Glutamatergic neuron (in vitro differentiated cells): ENCODE data around the gene RARA. TPM values are rescaled to one million over a fixed set of nuclear protein-coding genes. Genes with fewer than 3 reads are reported as not detected.

Experiments used
- DNase-seq: peaks from one replicate; pipeline ENCODE4 v3.0.0; 2022
- H3K27ac Mint-ChIP-seq: one replicate; pipeline ENCODE4 v1.8.0; 2020; ENCODE audit warnings: mild to moderate bottlenecking, mixed read lengths, inconsistent platforms; ENCODE audit not compliant: unreplicated experiment
- H3K27me3 Mint-ChIP-seq: one replicate; pipeline ENCODE4 v1.8.0; 2020; ENCODE audit warnings: mild to moderate bottlenecking, moderate library complexity, mixed read lengths, inconsistent platforms; ENCODE audit not compliant: unreplicated experiment
- H3K36me3 Mint-ChIP-seq: one replicate; pipeline ENCODE4 v1.8.0; 2020; ENCODE audit warnings: mild to moderate bottlenecking, mixed read lengths, inconsistent platforms; ENCODE audit not compliant: unreplicated experiment
- H3K4me1 Mint-ChIP-seq: one replicate; pipeline ENCODE4 v1.8.0; 2020; ENCODE audit warnings: mild to moderate bottlenecking, low read depth, mixed read lengths, inconsistent platforms; ENCODE audit not compliant: unreplicated experiment
- H3K4me3 Mint-ChIP-seq: one replicate; pipeline ENCODE4 v1.8.0; 2020; ENCODE audit warnings: mild to moderate bottlenecking, mixed read lengths, inconsistent platforms; ENCODE audit not compliant: unreplicated experiment
- H3K9me3 Mint-ChIP-seq: one replicate; pipeline ENCODE4 v1.8.0; 2020; ENCODE audit warnings: mild to moderate bottlenecking, moderate library complexity, mixed read lengths, inconsistent platforms; ENCODE audit not compliant: unreplicated experiment
- total RNA-seq: library from RNA; stranded (reverse); fragmentation: NEBNext Ultra II Directional; extraction: Animal tissue kit (Norgen Biotek cat#: 25700); gene quantifications from one replicate; pipeline ENCODE4 v1.2.1, GENCODE V29; 2021; ENCODE audit not compliant: unreplicated experiment
- TF ChIP-seq, protein P1 (sequence below): fragments of 200-600 bp; sonication (generic); IDR thresholded peaks from one replicate; pipeline ENCODE4 v1.5.0; 2021; ENCODE audit not compliant: partially characterized antibody, unreplicated experiment

RARA gene
- total RNA-seq, 1 donor from 2014 or later: 26.2 TPM

DNA sequence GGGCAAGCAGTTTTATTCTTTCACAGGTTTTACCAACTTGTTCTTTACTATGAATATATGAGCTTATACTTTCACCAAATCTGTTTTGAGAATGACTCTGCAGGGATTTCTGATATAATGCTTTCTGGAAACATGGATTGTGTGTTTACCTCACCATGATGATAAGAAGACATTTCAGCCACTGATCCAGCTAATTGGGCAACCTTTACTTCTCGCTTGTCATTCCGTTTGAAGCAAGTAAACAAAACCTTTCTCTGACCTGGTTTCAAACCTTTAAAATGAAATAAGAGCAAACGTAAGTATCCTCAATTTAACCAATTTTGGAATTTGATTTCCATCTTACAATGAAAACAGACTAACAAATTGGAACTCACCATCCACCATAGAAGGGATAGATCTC, 95.0 kb downstream of the RARA start:
- no peaks in the 10 kb centered on the region for H3K9me3 Mint-ChIP-seq
- TF ChIP-seq, protein P1, sequence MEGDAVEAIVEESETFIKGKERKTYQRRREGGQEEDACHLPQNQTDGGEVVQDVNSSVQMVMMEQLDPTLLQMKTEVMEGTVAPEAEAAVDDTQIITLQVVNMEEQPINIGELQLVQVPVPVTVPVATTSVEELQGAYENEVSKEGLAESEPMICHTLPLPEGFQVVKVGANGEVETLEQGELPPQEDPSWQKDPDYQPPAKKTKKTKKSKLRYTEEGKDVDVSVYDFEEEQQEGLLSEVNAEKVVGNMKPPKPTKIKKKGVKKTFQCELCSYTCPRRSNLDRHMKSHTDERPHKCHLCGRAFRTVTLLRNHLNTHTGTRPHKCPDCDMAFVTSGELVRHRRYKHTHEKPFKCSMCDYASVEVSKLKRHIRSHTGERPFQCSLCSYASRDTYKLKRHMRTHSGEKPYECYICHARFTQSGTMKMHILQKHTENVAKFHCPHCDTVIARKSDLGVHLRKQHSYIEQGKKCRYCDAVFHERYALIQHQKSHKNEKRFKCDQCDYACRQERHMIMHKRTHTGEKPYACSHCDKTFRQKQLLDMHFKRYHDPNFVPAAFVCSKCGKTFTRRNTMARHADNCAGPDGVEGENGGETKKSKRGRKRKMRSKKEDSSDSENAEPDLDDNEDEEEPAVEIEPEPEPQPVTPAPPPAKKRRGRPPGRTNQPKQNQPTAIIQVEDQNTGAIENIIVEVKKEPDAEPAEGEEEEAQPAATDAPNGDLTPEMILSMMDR: no peak
- H3K27ac Mint-ChIP-seq: no peak overlapping the region
- H3K36me3 Mint-ChIP-seq: no peaks in the 10 kb centered on the region
- DNase-seq: no peak
- H3K4me1 Mint-ChIP-seq: no peaks in the 10 kb centered on the region
- H3K4me3 Mint-ChIP-seq: no peak overlapping the region
- peaks cover 2% of the 10 kb centered on the region for H3K27me3 Mint-ChIP-seq

Other genes with a start within 250 kb of the RARA start
- 17.6 TPM for gene THRA, start 246.2 kb upstream of the RARA start, total RNA-seq
- gene NR1D1, start 208.6 kb upstream of the RARA start, total RNA-seq: 1.3 TPM
- 110 TPM for gene MSL1, start 187.2 kb upstream of the RARA start, total RNA-seq
- 145 TPM for gene CASC3, start 168.6 kb upstream of the RARA start, total RNA-seq
- 25.3 TPM for gene RAPGEFL1, start 131.7 kb upstream of the RARA start, total RNA-seq
- gene WIPF2, start 89.9 kb upstream of the RARA start, total RNA-seq: 25.4 TPM
- 4.7 TPM for gene CDC6, start 21.3 kb upstream of the RARA start, total RNA-seq
- not detected for gene GJD3, start 55.6 kb downstream of the RARA start, total RNA-seq
- gene TOP2A, start 108.7 kb downstream of the RARA start, total RNA-seq: 32.4 TPM
- 1.9 TPM for gene IGFBP4, start 134.3 kb downstream of the RARA start, total RNA-seq
- gene TNS4, start 192.4 kb downstream of the RARA start, total RNA-seq: not detected